BJ (cell line): ENCODE results near the gene INSL4. TPM values are rescaled to one million over a fixed set of nuclear protein-coding genes. Genes with fewer than 3 reads are reported as not detected.

Source experiments
- CTCF ChIA-PET: fragments of 350-600 bp; formaldehyde crosslinking; extraction: SDS; loops from one replicate; lab custom pipeline; 2021; ENCODE audit warnings: antibody characterized with exemption, inconsistent platforms; lab: Yijun Ruan, JAX
- POLR2A ChIA-PET: fragments of 300-600 bp; sonication (Branson Sonifier 250); formaldehyde crosslinking; extraction: SDS; loops from one replicate; lab custom pipeline; 2021; ENCODE audit warnings: antibody characterized with exemption; lab: Charles Lee
- DNase-seq: peaks from one replicate; pipeline ENCODE4 v3.0.0-alpha.2; 2011; ENCODE audit warnings: low read depth
- H3K27me3 ChIP-seq: 2 replicates; pipeline ENCODE4 v1.6.0; 2011; ENCODE audit warnings: low read length; ENCODE audit not compliant: control insufficient read depth, insufficient read depth
- H3K36me3 ChIP-seq: 2 replicates; pipeline ENCODE4 v1.5.1; 2011; ENCODE audit warnings: low read length; ENCODE audit not compliant: control insufficient read depth, insufficient read depth
- H3K4me3 ChIP-seq: 2 replicates; pipeline ENCODE4 v1.5.1; 2011; ENCODE audit warnings: low read depth, mild to moderate bottlenecking, control low read depth, low read length
- CTCF ChIP-seq: IDR thresholded peaks from 2 replicates; pipeline ENCODE4 v1.5.1; 2011; ENCODE audit warnings: low read depth, mild to moderate bottlenecking, control low read depth, inconsistent platforms, low read length, moderate library complexity; ENCODE audit not compliant: insufficient read depth
- polyA plus RNA-seq: library from polyadenylated mRNA; depleted of rRNA; stranded (reverse); fragments of >200 nt; gene quantifications from 2 replicates; pipeline ENCODE4 v1.2.3, GENCODE V29; 2011; rRNA removed
- small RNA-seq: library from RNA; depleted of rRNA; stranded (forward); fragments of <200 nt; gene quantifications from one replicate; pipeline ENCODE3, GENCODE V24; 2012; ENCODE audit warnings: low replicate concordance, low read depth; ENCODE audit not compliant: insufficient read length

INSL4 gene
- polyA plus RNA-seq, 1 experiment = not detected

- no peaks in the 10 kb centered on the region for H3K27me3 ChIP-seq
- ChIA-PET CTCF (no interaction called here), POLR2A (no interaction called here)
- H3K4me3 ChIP-seq = no peak overlapping the region
- no peaks in the 10 kb centered on the region for H3K36me3 ChIP-seq
- TF ChIP-seq CTCF = no peak
- no peak for DNase-seq
Measured at GRCh38 chr9:5274770-5275169, 43.6 kb downstream of the INSL4 start.

GRCh38 chr9:5278486-5278885 lies 47.3 kb downstream of the INSL4 start:
- no peak for TF ChIP-seq CTCF
- H3K27me3 ChIP-seq = no peaks in the 10 kb centered on the region
- no peaks in the 10 kb centered on the region for H3K36me3 ChIP-seq
- POLR2A ChIA-PET = no interaction called here
- no peak for DNase-seq
- CTCF ChIA-PET = no interaction called here
- H3K4me3 ChIP-seq = no peak overlapping the region

Small RNA genes within 50 kb of the gene (small RNA-seq; reads per million reads assigned to genes)
- not detected for gene AL133547.1

Other genes with a start within 250 kb of the INSL4 start
- gene JAK2, start 246.1 kb upstream of the INSL4 start, polyA plus RNA-seq = 2.0 and 3.8 TPM in 2 replicates
- not detected in 2 replicates for gene INSL6, start 45.8 kb upstream of the INSL4 start, polyA plus RNA-seq
- gene RLN2, start 73.3 kb downstream of the INSL4 start, polyA plus RNA-seq = not detected in 2 replicates
- gene RLN1, start 108.5 kb downstream of the INSL4 start, polyA plus RNA-seq = not detected in 2 replicates
- 7.7 and 14.2 TPM in 2 replicates for gene PLGRKT, start 206.5 kb downstream of the INSL4 start, polyA plus RNA-seq
- 3.8 and 4.4 TPM in 2 replicates for gene CD274, start 219.1 kb downstream of the INSL4 start, polyA plus RNA-seq